Activated CD8-positive, alpha-beta T cell treated with anti-CD3 and anti-CD28 coated beads for 36 hours (primary cell): ENCODE data around the gene KDM4C. TPM values are rescaled to one million over a fixed set of nuclear protein-coding genes. Genes with fewer than 3 reads are reported as not detected.
A peak's percentile ranks its signal among the peaks of the same experiment; 100 is the strongest.

Experiments
- ATAC-seq: fragments of 200-7000 bp; cut with Tn5 transposase; one replicate; pipeline ENCODE4 v1.10.0; 2021; ENCODE audit warnings: mild to moderate bottlenecking, moderate library complexity
- CTCF ChIA-PET: fragments of 350-600 bp; sonication (Branson Sonifier 250); formaldehyde crosslinking; loops from one replicate; lab custom pipeline; 2021; ENCODE audit warnings: antibody characterized with exemption; lab: Charles Lee
- POLR2A ChIA-PET: fragments of 350-600 bp; sonication (Branson Sonifier 250); formaldehyde crosslinking; loops from one replicate; lab custom pipeline; 2021; ENCODE audit warnings: antibody characterized with exemption; lab: Charles Lee
- DNase-seq: peaks from one replicate; pipeline ENCODE4 v3.0.0-alpha.2; 2020
- H3K27ac Mint-ChIP-seq: one replicate; pipeline ENCODE4 v1.8.0; 2021; ENCODE audit warnings: mild to moderate bottlenecking, mixed read lengths
- H3K27me3 Mint-ChIP-seq: one replicate; pipeline ENCODE4 v1.8.0; 2021; ENCODE audit warnings: mixed read lengths
- H3K36me3 Mint-ChIP-seq: one replicate; pipeline ENCODE4 v1.8.0; 2021; ENCODE audit warnings: low read depth, mixed read lengths
- H3K4me1 Mint-ChIP-seq: one replicate; pipeline ENCODE4 v1.8.0; 2021; ENCODE audit warnings: low read depth, mixed read lengths
- H3K4me3 Mint-ChIP-seq: one replicate; pipeline ENCODE4 v1.8.0; 2021; ENCODE audit warnings: mild to moderate bottlenecking, moderate library complexity, mixed read lengths
- H3K9me3 Mint-ChIP-seq: one replicate; pipeline ENCODE4 v1.8.0; 2021; ENCODE audit warnings: mixed read lengths
- CTCF ChIP-seq: fragments of 200-600 bp; IDR thresholded peaks from one replicate; pipeline ENCODE4 v1.8.0; 2022; ENCODE audit warnings: antibody characterized with exemption, mild to moderate bottlenecking
- intact Hi-C: fragments of 100-400 bp; cut with micrococcal nuclease; formaldehyde crosslinking; loops from one replicate; pipeline ENCODE4 v1.10.0; 2022
- total RNA-seq, 2 experiments: library from RNA; stranded (reverse); gene quantifications; one replicate each; pipeline ENCODE4 v1.2.3, GENCODE V29; 2021

Gene KDM4C
- total RNA-seq, 2 experiments from 2014 or later = 31.1 to 32.9 TPM

- ChIA-PET POLR2A (no interaction called here), CTCF (no interaction called here)
- Mint-ChIP-seq H3K9me3 (no peaks in the 10 kb centered on the region), H3K4me3 (no peak overlapping the region), H3K4me1 (peaks cover 21% of the 10 kb centered on the region), H3K36me3 (no peaks in the 10 kb centered on the region), H3K27ac (no peak overlapping the region), H3K27me3 (no peaks in the 10 kb centered on the region)
- TF ChIP-seq CTCF = no peak
- ATAC-seq = no peak
- intact Hi-C loops = loop anchor here (10.0 kb wide), 1 partner anchor 57 kb away; no protein-coding TSS in a partner anchor
- no peak for DNase-seq
Observed at GRCh38 chr9:6968271-6968670, 210.5 kb downstream of the KDM4C start.

- no peaks in the 10 kb centered on the region for H3K27me3 Mint-ChIP-seq
- POLR2A ChIA-PET = no interaction called here
- no peak overlapping the region for H3K27ac Mint-ChIP-seq
- CTCF ChIA-PET = no interaction called here
- H3K4me3 Mint-ChIP-seq = no peak overlapping the region
- H3K4me1 Mint-ChIP-seq = peaks cover 31% of the 10 kb centered on the region
- intact Hi-C loops = loop anchor here (10.0 kb wide), 1 partner anchor 55 kb away; no protein-coding TSS in a partner anchor
- DNase-seq (no peak), ATAC-seq (no peak)
- no peaks in the 10 kb centered on the region for H3K36me3 Mint-ChIP-seq
- no peaks in the 10 kb centered on the region for H3K9me3 Mint-ChIP-seq
- no peak for TF ChIP-seq CTCF
Observed at GRCh38 chr9:6969805-6970204, 212.0 kb downstream of the KDM4C start.

- TF ChIP-seq CTCF = no peak
- Mint-ChIP-seq H3K36me3 (no peaks in the 10 kb centered on the region), H3K4me3 (no peak overlapping the region), H3K4me1 (peaks cover 30% of the 10 kb centered on the region), H3K27me3 (no peaks in the 10 kb centered on the region), H3K27ac (no peak overlapping the region), H3K9me3 (no peaks in the 10 kb centered on the region)
- intact Hi-C loops = no loop called here
- ATAC-seq (no peak), DNase-seq (no peak)
- ChIA-PET CTCF (no interaction called here), POLR2A (no interaction called here)
Observed at GRCh38 chr9:6973089-6973488, 215.3 kb downstream of the KDM4C start.

GRCh38 chr9:6973762-6974161 lies 216.0 kb downstream of the KDM4C start:
- Mint-ChIP-seq H3K4me1 (peaks cover 25% of the 10 kb centered on the region), H3K36me3 (no peaks in the 10 kb centered on the region), H3K9me3 (no peaks in the 10 kb centered on the region), H3K27ac (no peak overlapping the region), H3K4me3 (no peak overlapping the region), H3K27me3 (no peaks in the 10 kb centered on the region)
- ATAC-seq (peak; percentile 66), DNase-seq (peak; percentile 7)
- intact Hi-C loops = no loop called here
- TF ChIP-seq CTCF = no peak
- ChIA-PET CTCF (no interaction called here), POLR2A (no interaction called here)

- POLR2A ChIA-PET = interaction anchor here (0.6 kb wide), 1 partner anchor 347 kb away, joined by 3 read pairs; no protein-coding TSS in a partner anchor
- Mint-ChIP-seq H3K4me1 (peaks cover 22% of the 10 kb centered on the region), H3K27me3 (no peaks in the 10 kb centered on the region), H3K4me3 (no peak overlapping the region), H3K27ac (no peak overlapping the region), H3K9me3 (no peaks in the 10 kb centered on the region), H3K36me3 (peaks cover 2% of the 10 kb centered on the region)
- DNase-seq (no peak), ATAC-seq (no peak)
- TF ChIP-seq CTCF = no peak
- CTCF ChIA-PET = no interaction called here
- intact Hi-C loops = no loop called here
Observed at GRCh38 chr9:6975198-6975597, 217.4 kb downstream of the KDM4C start.
